Common myeloid progenitor, CD34-positive (primary cell): ENCODE results near the gene RBBP8NL.

ENCODE experiments used
- CTCF ChIA-PET: fragments of 350-600 bp; sonication (Branson Sonifier 250); formaldehyde crosslinking; loops from one replicate; lab custom pipeline; 2021; ENCODE audit warnings: antibody characterized with exemption; lab: Charles Lee
- POLR2A ChIA-PET: fragments of 350-600 bp; sonication (Branson Sonifier 250); formaldehyde crosslinking; loops from one replicate; lab custom pipeline; 2021; ENCODE audit warnings: antibody characterized with exemption; lab: Charles Lee
- DNase-seq, 3 donors: peaks; one replicate each; pipeline versions ENCODE4 v3.0.0 to v3.0.0-alpha.2; 2013
- H3K27ac ChIP-seq, 2 experiments: 1 replicate in 1 of 2; 2 replicates in 1 of 2; pipeline ENCODE4 v1.7.0; 2013; ENCODE audit warnings: inconsistent platforms in 2 of 2, low read length in 2 of 2, mild to moderate bottlenecking in 2 of 2, low read depth in 1 of 2, moderate library complexity in 1 of 2; ENCODE audit not compliant: severe bottlenecking in 2 of 2, insufficient read depth in 1 of 2, poor library complexity in 1 of 2
- H3K27me3 ChIP-seq, 5 experiments: replicated peaks in 2 of 5; 1 replicate in 3 of 5; 2 replicates in 2 of 5; pipeline versions ENCODE4 v1.6.1 to v1.7.0; 2013; ENCODE audit warnings: low read length in 4 of 5, mild to moderate bottlenecking in 2 of 5, moderate library complexity in 2 of 5, inconsistent platforms in 1 of 5; ENCODE audit not compliant: insufficient read depth in 5 of 5, control insufficient read depth in 4 of 5
- H3K36me3 ChIP-seq, 4 experiments: 1 replicate in 2 of 4; 2 replicates in 2 of 4; pipeline versions ENCODE4 v1.6.1 to v1.7.0; 2013; ENCODE audit warnings: low read length in 3 of 4, control low read depth in 1 of 4, mild to moderate bottlenecking in 1 of 4; ENCODE audit not compliant: control insufficient read depth in 4 of 4, insufficient read depth in 4 of 4
- H3K4me1 ChIP-seq, 4 experiments: 1 replicate in 3 of 4; 2 replicates in 1 of 4; pipeline versions ENCODE4 v1.6.1 to v1.7.1; 2013; ENCODE audit warnings: low read length in 3 of 4, mild to moderate bottlenecking in 3 of 4, control low read depth in 1 of 4, inconsistent platforms in 1 of 4, moderate library complexity in 1 of 4; ENCODE audit not compliant: control insufficient read depth in 4 of 4, insufficient read depth in 4 of 4; ENCODE audit errors: control extremely low read depth in 1 of 4
- H3K4me3 ChIP-seq, 7 experiments: 1 replicate in 4 of 7; 2 replicates in 3 of 7; pipeline versions ENCODE4 v1.5.1 to v1.7.0; 2013; ENCODE audit warnings: mild to moderate bottlenecking in 7 of 7, low read length in 6 of 7, moderate library complexity in 6 of 7, inconsistent platforms in 2 of 7, low read depth in 2 of 7, control low read depth in 1 of 7; ENCODE audit not compliant: insufficient read depth in 4 of 7, control insufficient read depth in 1 of 7; ENCODE audit errors: extremely low read depth in 1 of 7
- H3K9me3 ChIP-seq, 5 experiments: 1 replicate in 4 of 5; 2 replicates in 1 of 5; pipeline versions ENCODE4 v1.6.1 to v1.7.1; 2013; ENCODE audit warnings: low read length in 4 of 5, mild to moderate bottlenecking in 2 of 5, inconsistent platforms in 1 of 5, low read depth in 1 of 5, moderate library complexity in 1 of 5; ENCODE audit not compliant: control insufficient read depth in 4 of 5, insufficient read depth in 2 of 5; ENCODE audit errors: control extremely low read depth in 1 of 5
- WGBS: methylation state at CpG from one replicate; pipeline ENCODE4 v1.1.5; 2013; ENCODE audit not compliant: insufficient coverage; 5-methylcytosine and 5-hydroxymethylcytosine counted together

The RBBP8NL gene

GRCh38 chr20:62390317-62391164, 36.8 kb downstream of the RBBP8NL start:
- WGBS, result 93% methylated on average over 19 of the region's 29 CpGs
- POLR2A ChIA-PET, result no interaction called here
- CTCF ChIA-PET, result interaction anchor here (1.3 kb wide), 1 partner anchor 10 kb away, joined by 5 read pairs; no protein-coding TSS in a partner anchor

GRCh38 chr20:62389601-62390087, 37.7 kb downstream of the RBBP8NL start:
- no peak overlapping the region for H3K27ac ChIP-seq
- ChIA-PET POLR2A (no interaction called here), CTCF (interaction anchor here (1.5 to 1.6 kb wide), 2 partner anchors 11 to 15 kb away, joined by 3 to 4 read pairs; no protein-coding TSS in a partner anchor)

More at GRCh38 chr20:62390317-62391164, 36.8 kb downstream of the RBBP8NL start:
- H3K27ac ChIP-seq, result no peak overlapping the region
- H3K27me3 ChIP-seq, result no peaks in the 10 kb centered on the region
- DNase-seq, result no peak
- no peak overlapping the region for H3K4me3 ChIP-seq
- peaks cover 1 to 22% (median 18%) of the 10 kb centered on the region in 4 experiments for H3K4me1 ChIP-seq
- no peaks in the 10 kb centered on the region for H3K9me3 ChIP-seq
- peaks cover 2 to 69% (median 45%) of the 10 kb centered on the region in 4 experiments for H3K36me3 ChIP-seq

GRCh38 chr20:62388839-62389600, 38.3 kb downstream of the RBBP8NL start:
- Histone ChIP-seq H3K4me3 (no peak overlapping the region), H3K9me3 (no peaks in the 10 kb centered on the region), H3K4me1 (peaks cover 1 to 27% (median 22%) of the 10 kb centered on the region in 4 experiments), H3K27me3 (no peaks in the 10 kb centered on the region), H3K36me3 (peaks cover 2 to 56% (median 43%) of the 10 kb centered on the region in 4 experiments), H3K27ac (no peak overlapping the region)
- ChIA-PET CTCF (interaction anchor here (1.4 to 1.6 kb wide), 3 partner anchors 12 to 88 kb away, joined by 3 to 4 read pairs (median 4); no protein-coding TSS in a partner anchor), POLR2A (no interaction called here)
- DNase-seq, result peak in 2 of 3 donors; percentile 35 to 43
- WGBS, result 97% methylated on average over 11 of the region's 11 CpGs

More at GRCh38 chr20:62389601-62390087, 37.7 kb downstream of the RBBP8NL start:
- H3K4me3 ChIP-seq, result no peak overlapping the region
- 94% methylated on average over 3 of the region's 5 CpGs for WGBS
- no peaks in the 10 kb centered on the region for H3K9me3 ChIP-seq
- no peaks in the 10 kb centered on the region for H3K27me3 ChIP-seq
- H3K4me1 ChIP-seq, result peaks cover 1 to 27% (median 22%) of the 10 kb centered on the region in 4 experiments
- H3K36me3 ChIP-seq, result peaks cover 2 to 63% (median 45%) of the 10 kb centered on the region in 4 experiments
- no peak for DNase-seq

- peaks cover 2 to 49% (median 37%) of the 10 kb centered on the region in 4 experiments for H3K36me3 ChIP-seq
- CTCF ChIA-PET, result interaction anchor here (1.4 to 1.6 kb wide), 3 partner anchors 12 to 87 kb away, joined by 3 to 4 read pairs (median 4); no protein-coding TSS in a partner anchor
- H3K27me3 ChIP-seq, result no peaks in the 10 kb centered on the region
- peaks cover 1 to 27% (median 22%) of the 10 kb centered on the region in 4 experiments for H3K4me1 ChIP-seq
- DNase-seq, result no peak
- POLR2A ChIA-PET, result no interaction called here
- H3K9me3 ChIP-seq, result no peaks in the 10 kb centered on the region
- WGBS, result 92% methylated on average over 13 of the region's 20 CpGs
- H3K27ac ChIP-seq, result peak overlapping the region in 1 of 2 experiments; percentile 94
- peak overlapping the region; percentile 53 to 100 (median 92) for H3K4me3 ChIP-seq
These were observed 39.3 kb downstream of the RBBP8NL start for GRCh38 chr20:62387933-62388635.

- peak overlapping the region; percentile 53 to 100 (median 92) for H3K4me3 ChIP-seq
- ChIA-PET CTCF (interaction anchor here (1.1 to 2.1 kb wide), 4 partner anchors 13 to 84 kb away, joined by 3 to 8 read pairs (median 4); partner anchors contain the start of gene ADRM1), POLR2A (interaction anchor here (0.8 kb wide), 1 partner anchor 23 kb away, joined by 3 read pairs; no protein-coding TSS in a partner anchor)
- H3K27me3 ChIP-seq, result no peaks in the 10 kb centered on the region
- peak in 2 of 3 donors; percentile 39 to 58 for DNase-seq
- peaks cover 1 to 27% (median 22%) of the 10 kb centered on the region in 4 experiments for H3K4me1 ChIP-seq
- peak overlapping the region; percentile 70 to 94 for H3K27ac ChIP-seq
- no peaks in the 10 kb centered on the region for H3K9me3 ChIP-seq
- peaks cover 2 to 43% (median 31%) of the 10 kb centered on the region in 4 experiments for H3K36me3 ChIP-seq
- 0% methylated on average over 45 of the region's 47 CpGs for WGBS
These were observed 40.0 kb downstream of the RBBP8NL start for GRCh38 chr20:62387219-62387913.
